Osteocyte (in vitro differentiated cells): ENCODE data around the gene TMEM178B. TPM values are rescaled to one million over a fixed set of nuclear protein-coding genes. Genes with fewer than 3 reads are reported as not detected.

ENCODE experiments used
- DNase-seq: peaks from one replicate; pipeline ENCODE4 v3.0.0; 2021; ENCODE audit warnings: mixed read lengths; ENCODE audit not compliant: unreplicated experiment; ENCODE audit errors: extremely low spot score
- H3K27ac Mint-ChIP-seq: one replicate; pipeline ENCODE4 v1.8.0; 2021; ENCODE audit warnings: mild to moderate bottlenecking, mixed read lengths; ENCODE audit not compliant: unreplicated experiment
- H3K27me3 Mint-ChIP-seq: one replicate; pipeline ENCODE4 v1.8.0; 2021; ENCODE audit warnings: mixed read lengths; ENCODE audit not compliant: unreplicated experiment
- H3K36me3 Mint-ChIP-seq: one replicate; pipeline ENCODE4 v1.8.0; 2021; ENCODE audit warnings: mixed read lengths; ENCODE audit not compliant: unreplicated experiment
- H3K4me1 Mint-ChIP-seq: one replicate; pipeline ENCODE4 v1.8.0; 2021; ENCODE audit warnings: mixed read lengths; ENCODE audit not compliant: unreplicated experiment
- H3K4me3 Mint-ChIP-seq: one replicate; pipeline ENCODE4 v1.8.0; 2021; ENCODE audit warnings: mild to moderate bottlenecking, moderate library complexity, mixed read lengths; ENCODE audit not compliant: unreplicated experiment
- H3K9me3 Mint-ChIP-seq: one replicate; pipeline ENCODE4 v1.8.0; 2021; ENCODE audit warnings: mixed read lengths; ENCODE audit not compliant: unreplicated experiment
- total RNA-seq: library from RNA; stranded (reverse); gene quantifications from 2 replicates; pipeline ENCODE4 v1.2.1, GENCODE V29; 2021
- TF ChIP-seq, protein P1 (sequence below): fragments of 200-600 bp; sonication (generic); IDR thresholded peaks from 2 replicates; pipeline ENCODE4 v1.5.0; 2021; ENCODE audit warnings: antibody characterized with exemption, mild to moderate bottlenecking, moderate library complexity

TMEM178B gene
- total RNA-seq, 1 donor from 2014 or later = 0.70 TPM

- no peak for DNase-seq
- TF ChIP-seq, protein P1, sequence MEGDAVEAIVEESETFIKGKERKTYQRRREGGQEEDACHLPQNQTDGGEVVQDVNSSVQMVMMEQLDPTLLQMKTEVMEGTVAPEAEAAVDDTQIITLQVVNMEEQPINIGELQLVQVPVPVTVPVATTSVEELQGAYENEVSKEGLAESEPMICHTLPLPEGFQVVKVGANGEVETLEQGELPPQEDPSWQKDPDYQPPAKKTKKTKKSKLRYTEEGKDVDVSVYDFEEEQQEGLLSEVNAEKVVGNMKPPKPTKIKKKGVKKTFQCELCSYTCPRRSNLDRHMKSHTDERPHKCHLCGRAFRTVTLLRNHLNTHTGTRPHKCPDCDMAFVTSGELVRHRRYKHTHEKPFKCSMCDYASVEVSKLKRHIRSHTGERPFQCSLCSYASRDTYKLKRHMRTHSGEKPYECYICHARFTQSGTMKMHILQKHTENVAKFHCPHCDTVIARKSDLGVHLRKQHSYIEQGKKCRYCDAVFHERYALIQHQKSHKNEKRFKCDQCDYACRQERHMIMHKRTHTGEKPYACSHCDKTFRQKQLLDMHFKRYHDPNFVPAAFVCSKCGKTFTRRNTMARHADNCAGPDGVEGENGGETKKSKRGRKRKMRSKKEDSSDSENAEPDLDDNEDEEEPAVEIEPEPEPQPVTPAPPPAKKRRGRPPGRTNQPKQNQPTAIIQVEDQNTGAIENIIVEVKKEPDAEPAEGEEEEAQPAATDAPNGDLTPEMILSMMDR = no peak
- peaks cover 7% of the 10 kb centered on the region for H3K27me3 Mint-ChIP-seq
- H3K4me1 Mint-ChIP-seq = no peaks in the 10 kb centered on the region
- H3K4me3 Mint-ChIP-seq = no peak overlapping the region
- H3K36me3 Mint-ChIP-seq = no peaks in the 10 kb centered on the region
- H3K27ac Mint-ChIP-seq = no peak overlapping the region
- no peaks in the 10 kb centered on the region for H3K9me3 Mint-ChIP-seq
Observed at GRCh38 chr7:141522657-141523342, 448.9 kb downstream of the TMEM178B start.

DNA sequence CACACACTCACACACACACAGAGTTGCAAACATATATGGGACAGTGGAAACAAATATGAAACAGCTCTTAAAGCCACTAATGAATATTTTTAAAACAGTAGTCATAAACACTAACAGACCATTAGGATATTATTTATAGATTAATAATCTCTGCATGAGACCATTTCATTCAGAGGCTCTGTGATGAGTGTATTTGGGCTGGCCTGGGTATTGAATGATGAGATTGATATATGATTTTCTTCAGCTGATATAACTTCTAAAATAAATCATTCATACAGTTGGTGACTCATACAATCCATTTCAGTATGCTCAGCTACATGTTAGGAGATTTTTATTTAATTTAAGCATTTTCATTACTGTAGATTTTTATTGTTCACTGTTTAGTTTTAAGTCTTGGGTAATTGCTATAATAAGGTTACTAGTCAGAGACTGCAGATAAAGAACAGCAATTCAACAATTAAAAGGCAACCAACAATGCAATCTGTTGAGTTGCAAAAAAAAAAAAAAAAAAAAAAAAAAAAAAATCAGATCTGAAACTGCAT lies 452.2 kb downstream of the TMEM178B start:
- Mint-ChIP-seq H3K4me1 (no peaks in the 10 kb centered on the region), H3K27ac (no peak overlapping the region), H3K27me3 (peaks cover 13% of the 10 kb centered on the region), H3K9me3 (no peaks in the 10 kb centered on the region), H3K4me3 (no peak overlapping the region), H3K36me3 (no peaks in the 10 kb centered on the region)
- no peak for DNase-seq
- TF ChIP-seq, protein P1 = no peak

GRCh38 chr7:141527076-141527475 lies 453.2 kb downstream of the TMEM178B start:
- TF ChIP-seq, protein P1 = no peak
- Mint-ChIP-seq H3K4me1 (no peaks in the 10 kb centered on the region), H3K27ac (no peak overlapping the region)

DNA sequence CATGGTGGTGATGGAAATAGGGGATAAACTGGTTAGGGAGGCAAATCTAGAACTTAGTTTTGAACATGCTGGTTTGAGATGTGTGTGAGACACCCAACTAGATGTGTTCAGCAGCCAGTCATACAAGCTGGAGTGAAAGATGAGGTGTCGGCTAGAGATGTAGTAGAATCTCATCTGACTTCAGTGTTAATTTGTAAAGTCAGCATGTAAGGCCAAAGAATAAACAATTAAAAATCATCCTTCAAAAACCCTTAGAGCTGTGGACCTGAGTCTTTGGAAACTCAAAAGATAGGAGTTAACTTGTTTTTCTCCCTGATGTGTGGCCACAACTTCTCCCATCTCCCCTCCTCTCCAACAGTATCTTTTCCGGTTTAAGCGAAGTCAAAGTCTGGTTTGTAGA lies 454.5 kb downstream of the TMEM178B start:
- H3K27ac Mint-ChIP-seq = no peak overlapping the region
- H3K4me3 Mint-ChIP-seq = no peak overlapping the region
- no peak for DNase-seq
- H3K36me3 Mint-ChIP-seq = no peaks in the 10 kb centered on the region
- TF ChIP-seq, protein P1 = no peak
- peaks cover 2% of the 10 kb centered on the region for H3K4me1 Mint-ChIP-seq
- no peaks in the 10 kb centered on the region for H3K9me3 Mint-ChIP-seq
- H3K27me3 Mint-ChIP-seq = peaks cover 13% of the 10 kb centered on the region

More at GRCh38 chr7:141527076-141527475, 453.2 kb downstream of the TMEM178B start:
- H3K36me3 Mint-ChIP-seq = no peaks in the 10 kb centered on the region
- H3K9me3 Mint-ChIP-seq = no peaks in the 10 kb centered on the region
- no peak for DNase-seq
- peaks cover 13% of the 10 kb centered on the region for H3K27me3 Mint-ChIP-seq
- H3K4me3 Mint-ChIP-seq = no peak overlapping the region

Other genes with a start within 250 kb of the TMEM178B start
- gene BRAF, start 149.1 kb upstream of the TMEM178B start, total RNA-seq = 24.1 and 25.8 TPM in 2 replicates
- gene MRPS33, start 59.1 kb upstream of the TMEM178B start, total RNA-seq = 38.0 and 42.0 TPM in 2 replicates